HG03342 (cell line): Measurements from ENCODE around the gene ALMS1.
"Not testable (repeated sequence)": the region's sequence is repeated elsewhere in the genome, so short reads cannot be mapped to it uniquely, and the experiment has no call there.

ENCODE experiments used
- ATAC-seq: cut with Tn5 transposase; IDR thresholded peaks from one replicate; pipeline ENCODE4 v1.9.1; 2021; ENCODE audit warnings: mild to moderate bottlenecking, moderate library complexity; ENCODE audit not compliant: unreplicated experiment

Gene ALMS1

GRCh38 chr2:73614997-73615396 is 229.4 kb downstream of the ALMS1 start:
- no peak for ATAC-seq

GRCh38 chr2:73619925-73620324 is 234.3 kb downstream of the ALMS1 start:
- ATAC-seq, result not testable (repeated sequence)

- ATAC-seq, result not testable (repeated sequence)
Observed at GRCh38 chr2:73624036-73624435, 238.4 kb downstream of the ALMS1 start.

- not testable (repeated sequence) for ATAC-seq
Observed at GRCh38 chr2:73624625-73625024, 239.0 kb downstream of the ALMS1 start.

- ATAC-seq, result not testable (repeated sequence)
Observed at GRCh38 chr2:73626237-73626636, 240.6 kb downstream of the ALMS1 start.

- ATAC-seq, result peak; percentile 59
Observed at GRCh38 chr2:73628493-73628892, 242.9 kb downstream of the ALMS1 start.

GRCh38 chr2:73630662-73631266 is 245.1 kb downstream of the ALMS1 start:
- ATAC-seq, result peak; percentile 73

GRCh38 chr2:73636977-73637376 is 251.3 kb downstream of the ALMS1 start:
- not testable (repeated sequence) for ATAC-seq

GRCh38 chr2:73638429-73638828 is 252.8 kb downstream of the ALMS1 start:
- no peak for ATAC-seq

- ATAC-seq, result no peak
Observed at GRCh38 chr2:73640511-73640911, 254.9 kb downstream of the ALMS1 start.

- ATAC-seq, result no peak
Observed at GRCh38 chr2:73640946-73641766, 255.5 kb downstream of the ALMS1 start.

- no peak for ATAC-seq
Observed at GRCh38 chr2:73641767-73642062, 256.1 kb downstream of the ALMS1 start.

GRCh38 chr2:73642338-73643018 is 256.8 kb downstream of the ALMS1 start, which contains the start of gene NAT8:
TSS of gene NAT8 (minus strand) at chr2:73642422. CDS start at chr2:73641628, 794 bp downstream.
- ATAC-seq, result no peak

- ATAC-seq, result not testable (repeated sequence)
Observed at GRCh38 chr2:73647690-73648089, 262.1 kb downstream of the ALMS1 start.

- ATAC-seq, result no peak
Observed at GRCh38 chr2:73651591-73652230, 266.1 kb downstream of the ALMS1 start.

- ATAC-seq, result no peak
Observed at GRCh38 chr2:73652348-73652747, 266.7 kb downstream of the ALMS1 start.

GRCh38 chr2:73654175-73654574 is 268.5 kb downstream of the ALMS1 start:
- no peak for ATAC-seq
